BLaER1 treated with 17β-estradiol and CSF1 and Interleukin-3, amounts not matched to agents 10 nM and 100 nM (cell line): ENCODE results near the gene PLXNB2.

Experiments
- H3K27ac ChIP-seq, 11 experiments: shearing (Covaris generic); formaldehyde crosslinking; 2 replicates each; pipeline ENCODE4 v1.8.1; 2022
- H3K27me3 ChIP-seq, 11 experiments: shearing (Covaris generic); formaldehyde crosslinking; 2 replicates each; pipeline ENCODE4 v1.8.1; 2022
- H3K36me3 ChIP-seq, 11 experiments: shearing (Covaris generic); formaldehyde crosslinking; 2 replicates each; pipeline ENCODE4 v1.8.1; 2022
- H3K4me1 ChIP-seq, 10 experiments: shearing (Covaris generic); formaldehyde crosslinking; 2 replicates each; pipeline ENCODE4 v1.8.1; 2022
- H3K4me2 ChIP-seq, 11 experiments: shearing (Covaris generic); formaldehyde crosslinking; 2 replicates each; pipeline ENCODE4 v1.8.1; 2022
- H3K4me3 ChIP-seq, 10 experiments: shearing (Covaris generic); formaldehyde crosslinking; 2 replicates each; pipeline ENCODE4 v1.8.1; 2022
- H3K9ac ChIP-seq, 11 experiments: shearing (Covaris generic); formaldehyde crosslinking; 2 replicates each; pipeline ENCODE4 v1.8.1; 2022
- H3K9me3 ChIP-seq, 11 experiments: shearing (Covaris generic); formaldehyde crosslinking; replicated peaks in 1 of 11; 2 replicates each; pipeline ENCODE4 v1.8.1; 2022
- H4K20me1 ChIP-seq, 11 experiments: shearing (Covaris generic); formaldehyde crosslinking; 2 replicates each; pipeline ENCODE4 v1.8.1; 2022
- Cebpa-rat ChIP-seq, 11 experiments: shearing (Covaris generic); IDR thresholded peaks; 2 replicates each; pipeline ENCODE4 v1.8.1; 2022

The PLXNB2 gene

GRCh38 chr22:50272044-50272802 is 35.2 kb downstream of the PLXNB2 start:
- peaks cover 0 to 6% (median 0%) of the 10 kb centered on the region in 11 experiments; a peak in 4 of 22 replicates for H3K9me3 ChIP-seq
- peaks cover 0 to 10% (median 6%) of the 10 kb centered on the region in 11 experiments; a peak in 7 of 22 replicates for H3K27me3 ChIP-seq
- H4K20me1 ChIP-seq: peaks cover 36 to 76% (median 54%) of the 10 kb centered on the region in 11 experiments
- peaks cover 44 to 73% (median 60%) of the 10 kb centered on the region in 10 experiments for H3K4me1 ChIP-seq
- 0 out of 22 replicates have a peak overlapping the region, but pooled peaks of 2 of the 11 experiments have one; percentile 8 to 50 for H3K9ac ChIP-seq
- H3K36me3 ChIP-seq: peaks cover 16 to 31% (median 25%) of the 10 kb centered on the region in 11 experiments
- H3K4me3 ChIP-seq: peak overlapping the region in 1 of 10 experiments; percentile 65; a peak in 1 of 20 replicates
- H3K27ac ChIP-seq: no peak overlapping the region
- TF ChIP-seq Cebpa-rat (IDR thresholded peaks at IDR 0.05): no peak
- peak overlapping the region; percentile 79 to 100 (median 100); a peak in 19 of 22 replicates for H3K4me2 ChIP-seq

- H3K4me3 ChIP-seq: peak overlapping the region; percentile 55 to 73 (median 64)
- no peak for TF ChIP-seq Cebpa-rat (IDR thresholded peaks at IDR 0.05)
- H3K9me3 ChIP-seq: peaks cover 0 to 12% (median 0%) of the 10 kb centered on the region in 11 experiments; a peak in 6 of 22 replicates
- H3K9ac ChIP-seq: peak overlapping the region in 10 of 11 experiments; percentile 13 to 80 (median 76); a peak in 19 of 22 replicates
- peak overlapping the region in 3 of 11 experiments; percentile 25 to 63 (median 53); a peak in 4 of 22 replicates for H3K27ac ChIP-seq
- peaks cover 0 to 10% (median 6%) of the 10 kb centered on the region in 11 experiments; a peak in 7 of 22 replicates for H3K27me3 ChIP-seq
- H4K20me1 ChIP-seq: peaks cover 30 to 69% (median 47%) of the 10 kb centered on the region in 11 experiments
- H3K4me2 ChIP-seq: peak overlapping the region; percentile 91 to 100 (median 100)
- peaks cover 18 to 31% (median 22%) of the 10 kb centered on the region in 11 experiments for H3K36me3 ChIP-seq
- H3K4me1 ChIP-seq: peaks cover 44 to 70% (median 60%) of the 10 kb centered on the region in 10 experiments
Observed at GRCh38 chr22:50271519-50271970, 35.9 kb downstream of the PLXNB2 start.

DNA sequence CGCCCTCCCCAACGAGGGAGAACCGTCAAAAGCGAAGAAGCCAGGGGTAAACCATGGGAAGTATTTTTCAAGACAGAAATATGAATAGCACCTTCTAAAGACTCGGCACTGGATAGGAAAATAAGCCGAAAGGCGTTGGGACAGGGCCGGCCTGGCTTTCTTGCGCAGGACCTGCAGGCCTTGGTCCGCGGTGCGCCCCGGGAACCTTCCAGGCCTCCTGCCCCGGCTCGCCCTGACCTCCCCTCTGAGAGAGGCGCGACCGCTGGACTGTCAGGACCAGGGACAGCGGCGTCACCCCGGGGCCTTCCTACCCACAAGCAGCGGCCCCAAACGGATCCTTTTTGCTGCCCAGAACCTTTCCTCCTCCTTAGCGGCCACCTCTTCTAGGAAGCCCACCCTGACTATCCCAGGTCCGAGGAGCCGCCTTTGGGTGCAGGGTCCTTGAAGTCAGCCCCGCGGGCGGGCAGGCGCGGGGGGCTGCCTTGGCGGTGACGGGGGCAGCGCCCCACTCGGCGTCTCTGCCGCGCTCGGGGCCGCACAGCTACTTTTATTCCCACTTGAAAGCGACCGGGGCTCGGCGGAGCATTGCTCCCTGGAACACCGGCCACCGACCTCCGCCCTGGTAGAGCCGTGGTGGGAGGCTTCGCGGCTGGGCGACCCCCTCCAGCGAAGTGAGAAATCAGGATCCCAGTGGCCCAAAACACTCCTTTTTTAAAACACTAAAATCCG is 36.6 kb downstream of the PLXNB2 start:
- Histone ChIP-seq H3K4me3 (peak overlapping the region; percentile 55 to 73 (median 64)), H3K4me2 (peak overlapping the region; percentile 91 to 100 (median 100)), H3K9me3 (peaks cover 0 to 8% (median 0%) of the 10 kb centered on the region in 11 experiments; a peak in 3 of 22 replicates), H3K9ac (peak overlapping the region in 10 of 11 experiments; percentile 37 to 80 (median 76); a peak in 20 of 22 replicates), H4K20me1 (peaks cover 23 to 62% (median 40%) of the 10 kb centered on the region in 11 experiments), H3K36me3 (peaks cover 10 to 24% (median 16%) of the 10 kb centered on the region in 11 experiments), H3K27ac (peak overlapping the region in 8 of 11 experiments; percentile 32 to 65 (median 55); a peak in 10 of 22 replicates), H3K4me1 (peaks cover 43 to 67% (median 61%) of the 10 kb centered on the region in 10 experiments), H3K27me3 (peaks cover 0 to 10% (median 6%) of the 10 kb centered on the region in 11 experiments; a peak in 7 of 22 replicates)
- TF ChIP-seq Cebpa-rat (IDR thresholded peaks at IDR 0.05): no peak

GRCh38 chr22:50269970-50270665 is 37.3 kb downstream of the PLXNB2 start, which contains the start of gene MAPK11:
Gene MAPK11, minus strand, starts transcription at chr22:50270380. Its CDS starts 88 bp downstream, at chr22:50270292.
- Histone ChIP-seq H3K9ac (peak within 1 kb of the TSS; percentile 59 to 80 (median 75); a peak in 21 of 22 replicates), H3K4me1 (peaks cover 36 to 65% (median 58%) of the 10 kb centered on the region in 10 experiments), H3K36me3 (peaks cover 3 to 17% (median 9%) of the 10 kb centered on the region in 11 experiments), H4K20me1 (peaks cover 16 to 55% (median 32%) of the 10 kb centered on the region in 11 experiments), H3K9me3 (peaks cover 0 to 8% (median 0%) of the 10 kb centered on the region in 11 experiments; a peak in 3 of 22 replicates), H3K27ac (peak within 1 kb of the TSS in 9 of 11 experiments; percentile 49 to 72 (median 61); a peak in 17 of 22 replicates), H3K4me2 (peak within 1 kb of the TSS; percentile 91 to 100 (median 100)), H3K27me3 (peaks cover 0 to 10% (median 6%) of the 10 kb centered on the region in 11 experiments; a peak in 7 of 22 replicates), H3K4me3 (peak within 1 kb of the TSS; percentile 55 to 73 (median 64))
- TF ChIP-seq Cebpa-rat (IDR thresholded peaks at IDR 0.05): no peak

- Histone ChIP-seq H3K36me3 (peaks cover 0 to 19% (median 7%) of the 10 kb centered on the region in 11 experiments; a peak in 12 of 22 replicates), H3K4me3 (peak overlapping the region; percentile 55 to 73 (median 64)), H3K4me1 (peaks cover 32 to 67% (median 60%) of the 10 kb centered on the region in 10 experiments), H4K20me1 (peaks cover 12 to 50% (median 29%) of the 10 kb centered on the region in 11 experiments; a peak in 18 of 22 replicates), H3K9ac (peak overlapping the region; percentile 59 to 80 (median 75); a peak in 21 of 22 replicates), H3K27me3 (peaks cover 0 to 10% (median 6%) of the 10 kb centered on the region in 11 experiments; a peak in 7 of 22 replicates), H3K9me3 (peaks cover 0 to 8% (median 0%) of the 10 kb centered on the region in 11 experiments; a peak in 3 of 22 replicates), H3K4me2 (peak overlapping the region; percentile 91 to 100 (median 100)), H3K27ac (peak overlapping the region in 9 of 11 experiments; percentile 49 to 72 (median 61); a peak in 17 of 22 replicates)
- no peak for TF ChIP-seq Cebpa-rat (IDR thresholded peaks at IDR 0.05)
Observed at GRCh38 chr22:50269573-50269969, 37.9 kb downstream of the PLXNB2 start.

DNA sequence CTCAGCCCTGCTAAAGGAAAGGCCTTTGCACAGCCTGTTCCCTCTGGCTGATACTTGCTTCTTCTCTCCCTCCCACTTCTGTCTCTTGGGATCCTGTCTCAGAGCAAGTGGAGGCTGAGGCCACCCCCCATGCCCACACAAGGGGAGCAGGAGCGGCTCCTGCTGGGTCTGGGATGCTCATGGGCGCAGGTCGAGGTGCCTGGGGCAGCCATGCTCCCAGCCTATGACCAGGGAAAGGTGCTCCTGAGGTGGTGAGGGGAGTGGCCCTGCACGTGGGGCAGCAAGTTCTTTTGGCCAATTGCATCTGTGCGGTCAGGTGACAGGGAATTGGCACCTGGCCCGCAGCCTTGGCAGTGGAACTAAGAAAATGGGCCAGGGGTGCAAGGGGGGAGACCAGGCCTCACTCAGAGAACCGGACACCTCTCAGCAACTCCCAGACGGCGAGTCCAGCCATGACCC is 38.8 kb downstream of the PLXNB2 start:
- Histone ChIP-seq H3K36me3 (peaks cover 0 to 17% (median 7%) of the 10 kb centered on the region in 11 experiments; a peak in 8 of 22 replicates), H3K4me3 (peak overlapping the region in 6 of 10 experiments; percentile 55 to 73 (median 66); a peak in 7 of 20 replicates), H3K9ac (peak overlapping the region in 3 of 11 experiments; percentile 71 to 79 (median 78); a peak in 5 of 22 replicates), H4K20me1 (peaks cover 6 to 44% (median 24%) of the 10 kb centered on the region in 11 experiments; a peak in 17 of 22 replicates), H3K4me2 (peak overlapping the region in 10 of 11 experiments; percentile 91 to 100 (median 100); a peak in 20 of 22 replicates), H3K27me3 (peaks cover 0 to 10% (median 6%) of the 10 kb centered on the region in 11 experiments; a peak in 7 of 22 replicates), H3K4me1 (peaks cover 32 to 68% (median 58%) of the 10 kb centered on the region in 10 experiments), H3K27ac (peak overlapping the region in 1 of 11 experiments; percentile 70; a peak in 1 of 22 replicates), H3K9me3 (peaks cover 0 to 8% (median 0%) of the 10 kb centered on the region in 11 experiments; a peak in 3 of 22 replicates)
- no peak for TF ChIP-seq Cebpa-rat (IDR thresholded peaks at IDR 0.05)
